GM12874 (cell line): ENCODE measurements around the gene TRIO.

Experiments used
- CTCF ChIP-seq: IDR thresholded peaks from 2 replicates; pipeline ENCODE4 v1.5.1; 2011; ENCODE audit warnings: low read depth, mild to moderate bottlenecking, control low read depth, low read length, moderate library complexity; ENCODE audit not compliant: insufficient read depth

Gene TRIO

DNA sequence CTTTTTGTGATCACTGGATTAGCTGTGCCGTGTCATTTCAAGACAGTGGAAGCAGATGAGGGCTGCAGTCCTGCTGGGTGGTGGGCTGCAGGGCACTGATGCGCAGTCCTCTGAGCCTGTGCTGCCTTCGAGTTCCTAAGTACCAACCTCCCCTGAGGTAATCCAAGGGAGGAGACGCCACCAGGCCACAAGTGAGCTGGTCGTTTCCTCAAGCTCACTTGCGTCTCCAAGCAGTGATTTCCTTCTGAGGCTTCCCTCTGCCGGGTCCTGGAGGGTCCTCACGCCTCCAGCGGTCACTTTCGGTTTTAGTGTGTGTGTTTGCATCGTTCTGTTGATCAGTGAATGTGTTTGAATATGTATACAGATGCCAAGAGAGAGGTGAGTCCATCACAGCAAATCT is 115.7 kb downstream of the TRIO start:
- TF ChIP-seq CTCF, result peak; percentile 34

- no peak for TF ChIP-seq CTCF
These were observed 117.5 kb downstream of the TRIO start for GRCh38 chr5:14260637-14261036.

DNA sequence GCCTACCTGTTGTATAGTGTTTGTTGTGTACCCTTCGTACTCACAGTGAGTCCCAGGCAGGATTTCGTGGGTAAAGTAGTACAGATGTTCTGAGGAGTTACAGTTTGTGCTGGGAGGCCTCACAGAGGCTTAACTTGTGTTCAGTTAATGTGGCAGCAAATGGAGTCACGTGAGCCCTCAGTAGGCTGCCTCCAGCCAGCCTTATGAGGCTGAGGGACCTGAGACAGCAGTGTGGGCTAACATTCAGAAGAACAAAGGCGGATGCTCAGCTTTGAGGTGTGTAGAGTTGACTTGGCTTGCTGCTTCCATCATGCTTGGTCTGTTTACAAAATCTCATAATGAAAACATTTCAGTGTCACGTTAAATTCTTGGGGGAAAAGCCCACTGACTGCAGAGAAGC is 118.1 kb downstream of the TRIO start:
- no peak for TF ChIP-seq CTCF

DNA sequence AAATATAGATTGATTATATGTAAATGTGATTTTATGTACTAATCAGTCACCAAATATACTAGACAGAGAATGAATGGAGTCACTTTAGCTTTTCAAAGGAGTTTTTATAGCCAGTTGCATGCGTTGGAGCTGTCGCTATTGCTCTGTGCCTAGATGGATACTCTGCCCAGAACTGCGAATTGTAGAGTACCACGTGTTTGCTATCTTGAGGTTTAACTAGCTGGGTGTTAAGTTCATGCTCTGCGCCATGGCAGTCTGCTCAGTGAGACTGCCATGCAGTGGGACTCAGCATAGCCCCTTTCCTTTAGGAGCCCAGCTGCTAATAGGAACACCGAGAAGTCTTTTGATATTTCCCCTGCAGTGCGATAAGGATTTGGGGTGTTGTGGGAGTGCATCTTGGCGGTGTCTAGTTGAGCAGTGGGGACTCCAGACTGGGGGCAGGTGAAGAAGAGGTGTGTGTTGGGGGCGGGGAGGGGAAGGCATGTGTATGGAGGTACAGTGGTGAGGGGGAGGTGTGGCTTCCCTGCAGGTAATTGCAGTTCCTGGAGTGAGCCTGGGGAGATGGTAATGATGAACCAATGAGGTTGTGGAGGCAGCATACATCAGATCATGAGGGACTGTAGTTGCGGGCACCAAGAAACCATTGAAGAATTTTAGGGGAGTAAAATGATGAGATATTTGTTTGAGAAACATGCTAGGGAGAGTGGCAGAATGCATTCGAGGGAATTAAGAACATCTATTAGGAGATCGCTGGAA is 118.9 kb downstream of the TRIO start:
- TF ChIP-seq CTCF, result no peak

DNA sequence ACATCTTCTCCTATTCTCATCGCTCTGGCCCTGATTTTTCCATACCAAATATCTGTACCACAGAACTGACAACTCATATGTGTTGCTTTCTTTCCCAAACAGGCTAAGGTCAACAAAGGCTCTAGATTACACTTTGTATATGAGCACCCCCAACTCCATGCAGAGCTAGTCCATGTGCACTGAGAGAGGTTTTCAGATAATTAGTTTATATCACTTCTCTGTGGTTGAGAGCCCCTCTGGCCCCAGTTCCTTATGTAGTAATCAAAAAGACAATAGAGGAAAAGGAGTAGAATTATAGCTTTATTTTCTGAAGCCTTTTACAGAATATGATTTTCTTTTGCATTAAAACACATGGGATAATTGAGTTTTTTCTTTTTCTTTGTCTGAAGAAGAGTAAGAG is 120.0 kb downstream of the TRIO start:
- TF ChIP-seq CTCF, result no peak

- TF ChIP-seq CTCF, result no peak
These were observed 120.6 kb downstream of the TRIO start for GRCh38 chr5:14263699-14264098.

DNA sequence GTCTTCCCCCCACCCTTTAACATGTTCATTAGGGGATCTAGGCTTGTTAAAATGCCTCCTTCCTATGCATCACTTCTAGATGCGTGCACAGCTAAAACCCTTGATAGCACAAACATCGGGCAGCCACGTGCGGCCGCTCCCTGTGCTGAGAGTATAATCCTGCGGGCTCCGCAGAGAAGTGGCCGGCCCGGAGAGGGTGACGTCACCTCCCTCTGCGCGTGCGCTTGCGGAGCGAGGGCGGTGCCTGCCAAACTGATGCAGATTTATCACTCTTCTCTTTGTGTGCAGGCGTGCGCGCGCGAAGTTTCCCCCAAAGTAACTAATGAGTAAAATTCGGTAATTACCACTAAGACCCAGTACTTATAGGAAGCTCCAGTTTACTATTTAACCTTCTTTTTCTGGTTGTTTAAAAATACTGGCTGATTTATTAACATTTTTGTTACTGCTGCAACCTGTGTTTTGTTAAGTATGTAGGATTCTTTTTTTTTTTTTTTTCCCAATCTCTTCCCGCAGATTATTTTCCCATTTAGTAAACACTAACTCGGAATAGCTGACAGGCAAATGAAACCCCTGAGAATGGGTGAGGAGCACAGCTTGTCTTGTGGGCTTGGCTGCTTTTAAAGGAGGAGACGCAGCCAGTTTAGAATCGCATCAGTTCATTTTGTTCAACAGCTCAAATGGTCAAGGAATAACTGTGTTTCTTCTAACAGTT is 121.6 kb downstream of the TRIO start:
- no peak for TF ChIP-seq CTCF
